Omental fat pad (tissue), 4 donors: ENCODE data around the gene SMTNL2. TPM values are rescaled to one million over a fixed set of nuclear protein-coding genes. Genes with fewer than 3 reads are reported as not detected.
"Not testable (repeated sequence)": the region's sequence is repeated elsewhere in the genome, so short reads cannot be mapped to it uniquely, and the experiment has no call there.

Experiments used
- ATAC-seq: fragments of 150-250 bp; one replicate; pipeline ENCODE4 v1.9.1; 2016; ENCODE audit warnings: mild to moderate bottlenecking, moderate library complexity; ENCODE audit not compliant: low FRiP score
- DNase-seq: peaks from one replicate; pipeline ENCODE4 v3.0.0-alpha.2; 2019; ENCODE audit warnings: low spot score
- total RNA-seq, 4 donors: library from RNA; depleted of rRNA; stranded (reverse); fragments of >200 nt; gene quantifications; one replicate each; pipeline ENCODE4 v1.1.0, GENCODE V29; 2016
- TF ChIP-seq, protein P1 (sequence below), 3 donors: fragments of 450-650 bp; IDR thresholded peaks; one replicate each; pipeline ENCODE4 v1.5.1; 2016 to 2017; ENCODE audit warnings: antibody characterized with exemption in 3 of 3, mild to moderate bottlenecking in 3 of 3, moderate library complexity in 2 of 3

The SMTNL2 gene
- total RNA-seq, 4 donors from 2014 or later = 2.8 to 14.2 (median 8.4) TPM

DNA sequence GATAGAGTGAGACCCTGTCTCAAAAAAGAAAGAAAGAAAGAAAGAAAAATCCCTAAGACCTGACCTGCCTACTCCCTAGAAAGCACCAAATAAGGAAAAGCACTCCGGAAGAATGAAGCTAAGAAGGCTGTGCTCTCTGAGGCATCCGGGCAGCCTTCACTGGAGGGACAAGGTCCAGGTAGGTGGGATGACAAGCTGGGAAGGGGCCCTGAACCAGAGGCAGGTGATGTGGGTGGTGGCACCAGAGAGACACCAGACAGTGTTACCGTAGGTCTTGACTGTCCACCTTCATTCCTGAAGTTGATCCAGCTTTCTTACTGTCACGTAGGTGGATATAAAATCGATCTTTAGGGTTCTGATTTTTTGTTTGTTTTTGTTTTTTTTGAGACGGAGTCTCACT, 26.3 kb downstream of the SMTNL2 start:
- DNase-seq = no peak
- TF ChIP-seq, protein P1, sequence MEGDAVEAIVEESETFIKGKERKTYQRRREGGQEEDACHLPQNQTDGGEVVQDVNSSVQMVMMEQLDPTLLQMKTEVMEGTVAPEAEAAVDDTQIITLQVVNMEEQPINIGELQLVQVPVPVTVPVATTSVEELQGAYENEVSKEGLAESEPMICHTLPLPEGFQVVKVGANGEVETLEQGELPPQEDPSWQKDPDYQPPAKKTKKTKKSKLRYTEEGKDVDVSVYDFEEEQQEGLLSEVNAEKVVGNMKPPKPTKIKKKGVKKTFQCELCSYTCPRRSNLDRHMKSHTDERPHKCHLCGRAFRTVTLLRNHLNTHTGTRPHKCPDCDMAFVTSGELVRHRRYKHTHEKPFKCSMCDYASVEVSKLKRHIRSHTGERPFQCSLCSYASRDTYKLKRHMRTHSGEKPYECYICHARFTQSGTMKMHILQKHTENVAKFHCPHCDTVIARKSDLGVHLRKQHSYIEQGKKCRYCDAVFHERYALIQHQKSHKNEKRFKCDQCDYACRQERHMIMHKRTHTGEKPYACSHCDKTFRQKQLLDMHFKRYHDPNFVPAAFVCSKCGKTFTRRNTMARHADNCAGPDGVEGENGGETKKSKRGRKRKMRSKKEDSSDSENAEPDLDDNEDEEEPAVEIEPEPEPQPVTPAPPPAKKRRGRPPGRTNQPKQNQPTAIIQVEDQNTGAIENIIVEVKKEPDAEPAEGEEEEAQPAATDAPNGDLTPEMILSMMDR (IDR thresholded peaks at IDR 0.05) = no peak

GRCh38 chr17:4616476-4616875, 32.1 kb downstream of the SMTNL2 start:
- DNase-seq (no peak), ATAC-seq (no peak)
- TF ChIP-seq, protein P1 (IDR thresholded peaks at IDR 0.05) = no peak

More for the DNA sequence above, 26.3 kb downstream of the SMTNL2 start:
- ATAC-seq = no peak

DNA sequence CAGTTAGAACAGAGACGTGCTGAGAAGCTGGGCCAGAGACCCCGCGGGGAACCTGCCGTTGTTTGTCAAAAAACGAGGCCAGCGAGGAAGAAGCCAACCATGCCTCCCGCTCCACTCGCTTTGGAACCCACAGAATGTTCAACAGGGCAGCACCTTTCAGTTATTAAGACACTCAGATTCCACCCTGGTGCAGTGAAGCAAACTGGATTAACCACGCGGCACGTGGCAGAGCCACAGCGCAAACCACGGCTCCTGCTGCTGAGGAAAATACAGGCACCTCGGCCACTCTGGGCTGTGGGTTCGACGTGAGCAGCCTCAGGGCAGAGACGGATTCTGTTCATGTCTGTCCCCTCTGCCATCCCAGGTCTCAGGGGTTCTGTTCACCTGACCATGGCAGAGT, 32.8 kb downstream of the SMTNL2 start:
- ATAC-seq (no peak), DNase-seq (no peak)
- TF ChIP-seq, protein P1 (IDR thresholded peaks at IDR 0.05) = no peak

DNA sequence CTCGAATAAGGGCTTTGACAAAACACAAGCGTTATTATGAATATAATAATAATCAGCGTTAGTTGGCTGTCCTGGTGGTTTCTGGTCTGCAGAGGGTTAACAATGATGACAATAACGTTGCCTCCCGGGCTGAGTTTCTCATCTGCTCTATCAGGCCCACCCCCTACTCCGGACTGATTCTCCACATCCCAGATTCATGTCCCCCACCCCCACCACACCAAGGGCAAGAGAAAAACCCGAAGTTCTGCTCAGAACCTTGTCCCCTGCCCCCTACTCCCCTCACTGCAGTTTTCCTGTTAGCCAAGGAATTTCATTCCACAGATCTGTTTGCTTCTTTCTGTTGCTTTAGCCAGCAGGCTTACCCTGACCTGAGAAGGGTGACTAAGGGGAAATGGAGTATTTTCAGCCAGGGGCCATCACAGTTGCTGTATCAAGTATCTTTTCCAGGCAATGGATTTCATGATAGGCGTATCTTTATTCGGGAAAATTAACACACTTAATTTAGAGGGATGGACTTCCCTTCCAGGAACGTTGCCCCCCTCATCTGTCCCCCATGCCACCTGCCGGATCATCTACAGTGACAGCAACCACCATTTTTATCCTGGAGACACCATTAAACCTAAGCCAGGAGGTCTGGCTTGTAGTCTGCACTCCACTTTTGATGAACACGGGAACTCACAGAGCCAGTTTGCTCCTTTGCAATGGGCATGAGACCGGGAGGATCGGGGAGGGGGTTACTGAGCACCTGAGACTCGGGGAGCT, 33.4 kb downstream of the SMTNL2 start:
- DNase-seq = no peak
- no peak for ATAC-seq
- TF ChIP-seq, protein P1 (IDR thresholded peaks at IDR 0.05) = no peak

GRCh38 chr17:4620531-4621101, 36.3 kb downstream of the SMTNL2 start:
- ATAC-seq (no peak), DNase-seq (no peak)
- TF ChIP-seq, protein P1 (IDR thresholded peaks at IDR 0.05) = no peak

DNA sequence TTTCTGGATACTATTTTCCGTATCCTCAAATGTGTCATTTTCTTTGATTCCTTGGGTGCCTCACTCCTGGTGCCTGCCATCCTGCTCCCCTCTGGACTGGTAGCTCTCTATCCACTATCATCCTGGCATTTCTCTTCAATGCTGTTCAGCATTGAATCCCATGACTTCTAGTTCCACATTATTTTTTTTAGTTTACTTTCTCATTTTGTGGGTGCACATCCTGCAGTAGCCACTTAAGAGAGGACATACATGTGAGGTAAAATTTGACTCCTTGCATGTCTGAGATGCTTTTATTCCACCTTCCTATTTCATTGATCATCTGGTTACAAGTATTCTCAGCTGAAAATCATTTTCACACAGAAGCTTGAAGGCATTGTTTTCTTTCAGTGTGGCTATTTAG, 38.0 kb downstream of the SMTNL2 start:
- DNase-seq = no peak
- no peak for ATAC-seq
- TF ChIP-seq, protein P1 (IDR thresholded peaks at IDR 0.05) = no peak

- no peak for DNase-seq
- no peak for ATAC-seq
- TF ChIP-seq, protein P1 (IDR thresholded peaks at IDR 0.05) = no peak
Observed at GRCh38 chr17:4623249-4623648, 38.9 kb downstream of the SMTNL2 start.

DNA sequence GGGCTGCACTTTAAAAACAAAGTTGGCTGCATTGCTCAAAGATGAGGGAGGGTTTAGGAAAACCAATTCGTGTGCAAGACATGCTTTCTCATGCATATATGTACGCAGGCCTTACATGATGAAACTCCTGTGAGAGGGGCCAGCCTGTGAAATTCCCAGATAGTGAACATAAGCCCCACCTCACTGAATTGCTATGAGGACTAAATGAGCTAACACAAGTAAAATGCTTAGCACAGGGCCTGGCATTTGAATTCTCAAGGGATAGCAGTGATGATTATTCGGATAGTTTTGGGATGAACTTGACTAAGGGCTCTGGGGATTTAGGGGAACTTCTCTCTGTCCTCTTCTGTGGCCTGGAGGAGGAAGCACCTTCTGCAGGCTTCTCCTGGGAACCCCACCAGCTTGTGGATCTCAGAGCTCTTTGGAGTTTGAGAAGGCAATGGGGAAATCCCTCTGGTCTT, 40.2 kb downstream of the SMTNL2 start:
- DNase-seq, ATAC-seq: not testable (repeated sequence)
